Liver (tissue), 9 donors: ENCODE measurements around the gene AXIN1. TPM values are rescaled to one million over a fixed set of nuclear protein-coding genes. Genes with fewer than 3 reads are reported as not detected.

Experiments used
- DNase-seq: peaks from one replicate; pipeline ENCODE4 v3.0.0-alpha.2; 2017; ENCODE audit warnings: low spot score
- H3K27ac ChIP-seq, 2 donors: one replicate each; pipeline ENCODE4 v1.7.0; 2013; ENCODE audit warnings: inconsistent platforms in 2 of 2, low read length in 2 of 2, control low read depth in 1 of 2, low read depth in 1 of 2, mild to moderate bottlenecking in 1 of 2
- H3K27me3 ChIP-seq, 4 donors: one replicate each; pipeline versions ENCODE4 v1.6.1 to v1.7.0; 2013; ENCODE audit warnings: low read length in 3 of 4, inconsistent platforms in 1 of 4, mild to moderate bottlenecking in 1 of 4, moderate library complexity in 1 of 4; ENCODE audit not compliant: control insufficient read depth in 4 of 4, insufficient read depth in 4 of 4
- H3K36me3 ChIP-seq, 4 donors: one replicate each; pipeline versions ENCODE4 v1.6.1 to v1.7.0; 2013; ENCODE audit warnings: low read length in 3 of 4, mild to moderate bottlenecking in 3 of 4, low read depth in 1 of 4, moderate library complexity in 1 of 4; ENCODE audit not compliant: control insufficient read depth in 4 of 4, insufficient read depth in 3 of 4
- H3K4me1 ChIP-seq, 4 donors: one replicate each; pipeline versions ENCODE4 v1.6.1 to v1.7.0; 2013; ENCODE audit warnings: low read length in 3 of 4, mild to moderate bottlenecking in 3 of 4, moderate library complexity in 1 of 4; ENCODE audit not compliant: control insufficient read depth in 4 of 4, insufficient read depth in 4 of 4
- H3K4me3 ChIP-seq, 3 donors: one replicate each; pipeline versions ENCODE4 v1.6.1 to v1.7.0; 2013; ENCODE audit warnings: low read length in 3 of 3, control low read depth in 1 of 3, low read depth in 1 of 3, mild to moderate bottlenecking in 1 of 3
- H3K9ac ChIP-seq, 2 donors: one replicate each; pipeline ENCODE4 v1.7.0; 2013; ENCODE audit warnings: low read length in 2 of 2, mild to moderate bottlenecking in 2 of 2, moderate library complexity in 2 of 2, control low read depth in 1 of 2, low read depth in 1 of 2
- H3K9me3 ChIP-seq, 4 donors: one replicate each; pipeline versions ENCODE4 v1.6.1 to v1.7.0; 2013; ENCODE audit warnings: low read length in 3 of 4; ENCODE audit not compliant: control insufficient read depth in 4 of 4
- CTCF ChIP-seq: fragments of 150-350 bp; IDR thresholded peaks from 2 replicates; pipeline ENCODE4 v1.5.1; 2017; ENCODE audit warnings: improper control_type of control experiment, low read depth, low read length; ENCODE audit not compliant: missing input control
- EGR1 ChIP-seq, 2 donors: IDR thresholded peaks; 2 replicates each; pipeline ENCODE4 v1.6.1; 2016 to 2018; ENCODE audit warnings: antibody characterized with exemption in 2 of 2, low read depth in 2 of 2
- FOXA1 ChIP-seq: IDR thresholded peaks from 2 replicates; pipeline ENCODE4 v1.6.1; 2016; ENCODE audit warnings: antibody characterized with exemption
- FOXA2 ChIP-seq: IDR thresholded peaks from 2 replicates; pipeline ENCODE4 v1.6.1; 2016; ENCODE audit warnings: antibody characterized with exemption
- GABPA ChIP-seq, 2 donors: IDR thresholded peaks in 1 of 2; conservative IDR thresholded peaks in 1 of 2; 2 replicates each; pipeline ENCODE4 v1.6.1; 2016; ENCODE audit warnings: antibody characterized with exemption in 2 of 2, mild to moderate bottlenecking in 1 of 2, moderate library complexity in 1 of 2
- HNF4A ChIP-seq, 2 donors: conservative IDR thresholded peaks; 2 replicates each; pipeline ENCODE4 v1.6.1; 2016; ENCODE audit warnings: antibody characterized with exemption in 2 of 2, mild to moderate bottlenecking in 2 of 2
- HNF4G ChIP-seq: IDR thresholded peaks from 2 replicates; pipeline ENCODE4 v1.6.1; 2016; ENCODE audit warnings: antibody characterized with exemption
- JUND ChIP-seq, 2 donors: IDR thresholded peaks; 2 replicates each; pipeline ENCODE4 v1.6.1; 2016; ENCODE audit warnings: antibody characterized with exemption in 2 of 2
- NR2F2 ChIP-seq: IDR thresholded peaks from 2 replicates; pipeline ENCODE4 v1.6.1; 2016; ENCODE audit warnings: antibody characterized with exemption
- RAD21 ChIP-seq, 2 donors: IDR thresholded peaks; 2 replicates each; pipeline ENCODE4 v1.6.1; 2016; ENCODE audit warnings: antibody characterized with exemption in 2 of 2, mild to moderate bottlenecking in 2 of 2
- REST ChIP-seq: IDR thresholded peaks from 2 replicates; pipeline ENCODE4 v1.6.1; 2016; ENCODE audit warnings: antibody characterized with exemption, mild to moderate bottlenecking
- RXRA ChIP-seq, 2 donors: IDR thresholded peaks; 2 replicates each; pipeline ENCODE4 v1.6.1; 2017 to 2018; ENCODE audit warnings: antibody characterized with exemption in 2 of 2, mild to moderate bottlenecking in 1 of 2
- SP1 ChIP-seq: IDR thresholded peaks from 2 replicates; pipeline ENCODE4 v1.6.1; 2018; ENCODE audit warnings: antibody characterized with exemption, mild to moderate bottlenecking
- TAF1 ChIP-seq: conservative IDR thresholded peaks from 2 replicates; pipeline ENCODE4 v1.6.1; 2016; ENCODE audit warnings: antibody characterized with exemption, mild to moderate bottlenecking
- YY1 ChIP-seq: IDR thresholded peaks from 2 replicates; pipeline ENCODE4 v1.6.1; 2016; ENCODE audit warnings: antibody characterized with exemption, mild to moderate bottlenecking
- WGBS: extraction: QIAGEN DNeasy Blood & Tissue Kit; methylation state at CpG from one replicate; pipeline ENCODE4 v1.1.7; 2013; 5-methylcytosine and 5-hydroxymethylcytosine counted together
- polyA plus RNA-seq, 2 donors: library from polyadenylated mRNA; stranded (reverse) in 1 of 2; unstranded in 1 of 2; fragments of 200-250 nt in 1 of 2; fragments of >200 nt in 1 of 2; fragmentation: Nextera tagmentation in 1 of 2; extraction: Ambion mirVana in 1 of 2; gene quantifications; one replicate each; pipeline versions ENCODE4 v1.2.1 to v1.2.3, GENCODE V29; 2013 to 2015
- total RNA-seq, 2 donors: library from RNA; depleted of rRNA; stranded (reverse); fragments of >200 nt; gene quantifications; one replicate each; pipeline ENCODE4 v1.2.3, GENCODE V29; 2014
- TF ChIP-seq, protein P1 (sequence below): IDR thresholded peaks from 2 replicates; pipeline ENCODE4 v1.6.1; 2016; ENCODE audit warnings: antibody characterized with exemption
- TF ChIP-seq, protein P2 (sequence below): IDR thresholded peaks from 2 replicates; pipeline ENCODE4 v1.6.1; 2016; ENCODE audit warnings: antibody characterized with exemption
- donor health status: healthy.
- donor health status: healthy.
- donor health status: healthy.
- donor health status: healthy.
- donor health status: healthy.

AXIN1 gene
- total and polyA plus RNA-seq, 4 donors: 2.0 to 10.3 (median 7.9) TPM

DNA sequence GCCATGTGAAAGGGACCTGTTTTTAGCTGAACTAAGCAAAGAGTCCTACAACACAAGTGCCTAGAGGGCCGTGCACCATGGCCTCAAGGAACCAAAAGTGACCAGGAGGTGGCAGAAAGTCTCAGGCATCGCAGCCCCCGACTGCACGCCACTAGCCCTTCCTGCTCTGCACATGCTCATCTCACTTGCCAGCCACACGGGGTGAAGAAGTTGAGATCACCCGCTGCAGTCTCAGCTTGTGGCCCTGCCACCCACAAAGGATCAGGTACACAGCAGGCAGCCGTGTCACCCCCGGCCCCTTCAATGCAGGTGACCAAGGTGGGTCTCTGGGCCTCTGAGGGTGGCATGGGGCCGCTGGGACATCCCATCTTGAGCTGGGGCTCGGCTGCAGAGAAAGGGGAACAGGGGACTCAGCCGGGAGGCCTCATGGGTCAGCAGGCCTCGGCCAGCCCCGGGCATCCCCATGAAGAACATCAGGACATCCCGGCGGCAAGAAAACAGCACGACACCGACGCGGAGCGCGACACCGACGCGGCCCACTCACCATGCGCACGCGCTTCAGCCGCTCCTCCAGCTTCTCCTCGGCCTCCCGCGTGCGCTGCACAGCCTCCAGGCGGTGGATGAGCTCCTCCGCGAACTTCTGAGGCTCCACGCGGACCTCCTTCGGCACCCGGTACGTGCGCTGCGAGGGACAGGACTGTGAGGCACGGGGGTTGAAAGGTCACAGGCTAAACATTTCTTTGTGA, 48.6 kb downstream of the AXIN1 start:
- no peaks in the 10 kb centered on the region for H3K4me1 ChIP-seq
- H3K4me3 ChIP-seq: no peak overlapping the region
- no peak overlapping the region for H3K27ac ChIP-seq
- DNase-seq: no peak
- TF ChIP-seq CTCF: peak; percentile 13
- TF ChIP-seq, protein P1, sequence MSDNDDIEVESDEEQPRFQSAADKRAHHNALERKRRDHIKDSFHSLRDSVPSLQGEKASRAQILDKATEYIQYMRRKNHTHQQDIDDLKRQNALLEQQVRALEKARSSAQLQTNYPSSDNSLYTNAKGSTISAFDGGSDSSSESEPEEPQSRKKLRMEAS: no peak
- no peak for TF ChIP-seq RAD21 (IDR thresholded peaks at IDR 0.05)
- no peak for TF ChIP-seq NR2F2
- TF ChIP-seq FOXA1: no peak
- TF ChIP-seq FOXA2: no peak
- TF ChIP-seq, protein P2, sequence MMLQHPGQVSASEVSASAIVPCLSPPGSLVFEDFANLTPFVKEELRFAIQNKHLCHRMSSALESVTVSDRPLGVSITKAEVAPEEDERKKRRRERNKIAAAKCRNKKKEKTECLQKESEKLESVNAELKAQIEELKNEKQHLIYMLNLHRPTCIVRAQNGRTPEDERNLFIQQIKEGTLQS: no peak
- TF ChIP-seq HNF4G: no peak
- TF ChIP-seq SP1: no peak
- WGBS: 94% methylated on average over 43 of the region's 43 CpGs
- peaks cover 0 to 27% (median 8%) of the 10 kb centered on the region in 4 donors for H3K36me3 ChIP-seq
- no peaks in the 10 kb centered on the region for H3K27me3 ChIP-seq
- H3K9me3 ChIP-seq: no peaks in the 10 kb centered on the region
- H3K9ac ChIP-seq: no peak overlapping the region

- WGBS: 98% methylated on average over 13 of the region's 13 CpGs
- Histone ChIP-seq H3K36me3 (peaks cover 0 to 19% (median 4%) of the 10 kb centered on the region in 4 donors), H3K9ac (no peak overlapping the region), H3K9me3 (no peaks in the 10 kb centered on the region), H3K4me3 (no peak overlapping the region), H3K27me3 (no peaks in the 10 kb centered on the region), H3K4me1 (no peaks in the 10 kb centered on the region), H3K27ac (no peak overlapping the region)
- no peak for DNase-seq
- TF ChIP-seq CTCF (no peak), HNF4A (conservative IDR thresholded peaks at IDR 0.05) (no peak), YY1 (no peak), HNF4G (no peak), GABPA (IDR thresholded peaks at IDR 0.05 in 1 of 2, conservative IDR thresholded peaks at IDR 0.05 in 1 of 2) (no peak), TAF1 (no peak), NR2F2 (no peak), SP1 (no peak), FOXA1 (no peak), EGR1 (IDR thresholded peaks at IDR 0.05; ENCODE audit: low read depth in 2 of 2) (no peak), REST (no peak), RXRA (IDR thresholded peaks at IDR 0.05) (no peak), JUND (IDR thresholded peaks at IDR 0.05) (no peak), FOXA2 (no peak)
- TF ChIP-seq, protein P1: no peak
- TF ChIP-seq, protein P2: no peak
These were observed 50.6 kb downstream of the AXIN1 start for GRCh38 chr16:301950-302349.
